ENCODE results near the gene PPFIBP2. TPM values are rescaled to one million over a fixed set of nuclear protein-coding genes. Genes with fewer than 3 reads are reported as not detected.

The PPFIBP2 gene
- total RNA-seq, 4 donors from 2014 or later = 7.5 to 12.5 (median 10.0) TPM

DNA sequence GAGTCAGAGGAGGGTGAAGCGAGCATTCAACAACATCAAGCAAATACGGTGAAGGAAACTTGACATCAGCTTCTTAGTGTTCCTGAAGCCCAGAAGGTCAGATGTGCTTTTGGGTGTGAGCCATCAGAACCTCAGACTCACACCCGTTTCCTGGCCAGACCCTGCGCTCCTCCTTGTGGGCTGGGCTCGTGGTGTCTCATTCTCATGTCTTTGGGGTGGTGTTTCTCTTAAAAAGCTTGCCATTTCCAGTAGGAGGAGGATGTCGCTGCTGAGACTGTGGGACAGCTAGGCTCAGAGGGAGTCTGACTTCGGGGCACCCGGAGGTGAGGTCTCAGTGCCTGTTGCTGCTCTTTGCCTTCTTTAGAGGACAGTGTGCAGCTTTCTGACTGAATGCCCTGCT lies 24.2 kb downstream of the PPFIBP2 start:
- Histone ChIP-seq H3K9me3 (no peaks in the 10 kb centered on the region), H3K4me1 (peaks cover 0 to 16% (median 6%) of the 10 kb centered on the region in 4 donors), H3K4me3 (no peak overlapping the region), H3K27ac (replicated peaks in 1 of 4) (no peak overlapping the region), H3K27me3 (no peaks in the 10 kb centered on the region), H3K36me3 (no peaks in the 10 kb centered on the region)
- no peak for TF ChIP-seq EP300 (IDR thresholded peaks at IDR 0.05)
- TF ChIP-seq POLR2A (IDR thresholded peaks at IDR 0.05; ENCODE audit: low read depth) = no peak
- no peak for TF ChIP-seq POLR2AphosphoS5 (IDR thresholded peaks at IDR 0.05)
- TF ChIP-seq, protein P1, sequence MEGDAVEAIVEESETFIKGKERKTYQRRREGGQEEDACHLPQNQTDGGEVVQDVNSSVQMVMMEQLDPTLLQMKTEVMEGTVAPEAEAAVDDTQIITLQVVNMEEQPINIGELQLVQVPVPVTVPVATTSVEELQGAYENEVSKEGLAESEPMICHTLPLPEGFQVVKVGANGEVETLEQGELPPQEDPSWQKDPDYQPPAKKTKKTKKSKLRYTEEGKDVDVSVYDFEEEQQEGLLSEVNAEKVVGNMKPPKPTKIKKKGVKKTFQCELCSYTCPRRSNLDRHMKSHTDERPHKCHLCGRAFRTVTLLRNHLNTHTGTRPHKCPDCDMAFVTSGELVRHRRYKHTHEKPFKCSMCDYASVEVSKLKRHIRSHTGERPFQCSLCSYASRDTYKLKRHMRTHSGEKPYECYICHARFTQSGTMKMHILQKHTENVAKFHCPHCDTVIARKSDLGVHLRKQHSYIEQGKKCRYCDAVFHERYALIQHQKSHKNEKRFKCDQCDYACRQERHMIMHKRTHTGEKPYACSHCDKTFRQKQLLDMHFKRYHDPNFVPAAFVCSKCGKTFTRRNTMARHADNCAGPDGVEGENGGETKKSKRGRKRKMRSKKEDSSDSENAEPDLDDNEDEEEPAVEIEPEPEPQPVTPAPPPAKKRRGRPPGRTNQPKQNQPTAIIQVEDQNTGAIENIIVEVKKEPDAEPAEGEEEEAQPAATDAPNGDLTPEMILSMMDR (IDR thresholded peaks at IDR 0.05) = no peak
- peak; percentile 93 for DNase-seq (ENCODE audit: extremely low spot score)
- intact Hi-C loops (cut with DNase I) = no loop called here
- WGBS = 51% methylated on average over 8 of the region's 8 CpGs

DNA sequence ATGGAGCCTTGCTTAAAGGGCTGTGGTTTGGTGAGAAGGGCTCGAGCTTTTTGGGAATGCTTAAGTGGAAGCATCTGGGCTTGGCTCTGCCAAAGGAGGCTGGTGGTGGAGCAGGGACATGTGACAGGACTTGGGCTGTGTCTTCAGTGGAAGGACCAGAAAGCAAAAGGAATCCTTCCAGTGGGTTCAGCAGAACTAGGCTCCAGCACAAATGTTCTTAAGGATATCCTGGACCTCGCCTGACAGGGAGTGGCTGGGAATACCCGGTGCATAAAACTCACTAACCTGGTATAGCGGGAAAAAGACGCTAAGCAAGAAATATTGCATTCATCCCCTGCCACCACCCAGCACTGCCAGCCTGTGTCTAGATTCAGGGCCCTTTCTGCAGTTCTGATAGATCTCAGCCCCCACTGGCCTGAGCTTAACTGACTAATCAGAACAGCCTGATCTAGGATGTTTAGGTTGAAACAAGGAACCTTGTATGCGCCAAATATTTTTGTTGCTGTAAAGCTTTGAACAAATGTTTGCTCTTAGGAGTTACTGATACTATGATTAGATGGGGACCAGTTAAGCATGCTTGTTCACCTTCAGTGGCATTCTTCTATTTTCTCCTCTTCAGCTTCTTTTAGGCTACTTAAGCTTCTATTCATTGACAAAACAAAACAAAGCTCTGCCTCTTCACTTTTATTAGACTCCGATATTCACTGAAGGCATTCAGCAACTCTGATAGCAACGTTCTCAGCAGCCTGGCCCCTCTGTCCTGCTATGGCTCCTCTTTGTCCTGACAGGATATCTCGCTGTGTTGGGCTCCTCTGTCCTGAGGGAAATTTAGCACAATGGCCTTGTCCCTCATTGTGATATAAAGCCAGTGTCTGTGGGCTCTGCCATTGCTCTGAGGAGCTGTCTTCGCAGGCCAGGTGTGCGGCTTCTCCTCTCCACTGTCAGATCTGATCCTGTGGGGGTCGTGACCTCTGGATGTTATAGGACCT lies 25.0 kb downstream of the PPFIBP2 start:
- no peak overlapping the region for H3K27ac ChIP-seq (replicated peaks in 1 of 4)

DNA sequence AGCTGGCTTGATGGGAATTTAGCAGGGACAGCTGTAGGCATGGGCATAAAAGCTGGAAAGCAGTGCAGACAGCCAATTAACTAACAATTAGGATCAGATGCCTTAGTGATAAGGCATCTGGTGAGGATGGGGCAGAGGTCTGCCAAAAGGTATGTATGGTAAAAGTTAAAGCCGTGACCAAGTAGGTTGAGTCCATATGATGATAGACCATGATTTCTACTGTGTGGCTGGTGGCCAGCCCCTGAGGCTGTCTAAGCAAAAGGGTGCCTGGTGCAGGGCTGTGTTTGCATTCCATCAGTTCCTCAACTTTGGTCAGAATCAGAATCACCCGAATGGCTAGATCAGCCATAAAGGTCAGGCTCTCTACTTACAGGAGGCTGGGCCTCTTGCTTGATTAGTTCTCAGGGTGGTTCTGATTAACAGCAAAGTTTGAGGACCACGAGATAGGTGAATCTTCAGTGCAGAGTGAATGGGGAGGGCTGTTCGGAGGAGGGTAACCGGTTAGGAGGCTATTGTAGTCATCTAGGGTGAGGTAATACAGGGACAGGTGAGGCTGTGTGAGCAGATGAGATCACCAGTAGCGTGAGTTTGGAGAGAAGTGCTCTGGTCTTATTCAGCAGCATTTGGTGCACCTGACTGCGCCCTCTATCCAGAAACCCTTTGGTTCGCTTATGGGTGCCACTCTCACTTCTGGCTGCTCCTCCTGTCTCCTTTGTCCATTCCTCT lies 27.2 kb downstream of the PPFIBP2 start:
- Histone ChIP-seq H3K4me3 (no peak overlapping the region), H3K27ac (replicated peaks in 1 of 4) (no peak overlapping the region), H3K9me3 (no peaks in the 10 kb centered on the region), H3K4me1 (peaks cover 0 to 16% (median 6%) of the 10 kb centered on the region in 4 donors), H3K27me3 (no peaks in the 10 kb centered on the region), H3K36me3 (no peaks in the 10 kb centered on the region)
- 90% methylated on average over 8 of the region's 8 CpGs for WGBS
- intact Hi-C loops (cut with DNase I) = no loop called here
- TF ChIP-seq, protein P1 (IDR thresholded peaks at IDR 0.05) = no peak
- no peak for TF ChIP-seq POLR2AphosphoS5 (IDR thresholded peaks at IDR 0.05)
- no peak for TF ChIP-seq POLR2A (IDR thresholded peaks at IDR 0.05; ENCODE audit: low read depth)
- TF ChIP-seq EP300 (IDR thresholded peaks at IDR 0.05) = no peak
- no peak for DNase-seq (ENCODE audit: extremely low spot score)

More for the DNA sequence above, 25.0 kb downstream of the PPFIBP2 start:
- H3K4me3 ChIP-seq = no peak overlapping the region
- no peak for DNase-seq (ENCODE audit: extremely low spot score)
- no peaks in the 10 kb centered on the region for H3K9me3 ChIP-seq
- intact Hi-C loops (cut with DNase I) = no loop called here
- H3K4me1 ChIP-seq = peaks cover 0 to 16% (median 6%) of the 10 kb centered on the region in 4 donors
- 86% methylated on average over 12 of the region's 12 CpGs for WGBS
- no peak for TF ChIP-seq POLR2AphosphoS5 (IDR thresholded peaks at IDR 0.05)
- no peak for TF ChIP-seq POLR2A (IDR thresholded peaks at IDR 0.05; ENCODE audit: low read depth)
- no peak for TF ChIP-seq EP300 (IDR thresholded peaks at IDR 0.05)
- TF ChIP-seq, protein P1 (IDR thresholded peaks at IDR 0.05) = no peak
- H3K27me3 ChIP-seq = no peaks in the 10 kb centered on the region
- no peaks in the 10 kb centered on the region for H3K36me3 ChIP-seq

DNA sequence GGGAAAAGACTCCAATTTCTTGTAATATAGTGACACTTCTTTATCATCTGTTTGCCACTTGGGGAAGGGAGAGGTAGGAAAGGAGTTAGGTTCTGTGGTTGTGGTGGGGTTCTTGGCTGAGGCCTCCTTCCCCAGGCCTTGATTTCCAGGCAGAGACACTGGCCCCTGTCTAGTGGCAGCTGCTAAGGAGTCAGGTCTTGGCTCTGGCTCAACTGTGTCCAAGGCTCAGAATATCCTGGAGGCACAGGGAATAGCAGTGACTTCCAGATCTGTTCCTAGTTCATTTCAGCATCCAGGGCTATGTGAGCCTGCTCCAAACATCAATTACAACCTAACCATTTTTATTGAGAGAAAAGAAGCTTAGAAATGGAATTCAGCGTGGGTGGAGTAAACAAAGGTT lies 29.5 kb downstream of the PPFIBP2 start:
- Histone ChIP-seq H3K36me3 (no peaks in the 10 kb centered on the region), H3K4me3 (no peak overlapping the region), H3K4me1 (peaks cover 0 to 11% (median 2%) of the 10 kb centered on the region in 4 donors), H3K27ac (replicated peaks in 1 of 4) (no peak overlapping the region), H3K27me3 (no peaks in the 10 kb centered on the region), H3K9me3 (no peaks in the 10 kb centered on the region)
- intact Hi-C loops (cut with DNase I) = no loop called here
- DNase-seq (ENCODE audit: extremely low spot score) = no peak
- no peak for TF ChIP-seq POLR2AphosphoS5 (IDR thresholded peaks at IDR 0.05)
- no peak for TF ChIP-seq POLR2A (IDR thresholded peaks at IDR 0.05; ENCODE audit: low read depth)
- TF ChIP-seq, protein P1 (IDR thresholded peaks at IDR 0.05) = no peak
- TF ChIP-seq EP300 (IDR thresholded peaks at IDR 0.05) = no peak
- 73% methylated on average over 1 of the region's 1 CpG for WGBS

All from esophagus muscularis mucosa (tissue), 4 donors.